ENCODE measurements around the gene ETS2.
"Not testable (repeated sequence)": the region's sequence is repeated elsewhere in the genome, so short reads cannot be mapped to it uniquely, and the experiment has no call there.

The ETS2 gene

DNA sequence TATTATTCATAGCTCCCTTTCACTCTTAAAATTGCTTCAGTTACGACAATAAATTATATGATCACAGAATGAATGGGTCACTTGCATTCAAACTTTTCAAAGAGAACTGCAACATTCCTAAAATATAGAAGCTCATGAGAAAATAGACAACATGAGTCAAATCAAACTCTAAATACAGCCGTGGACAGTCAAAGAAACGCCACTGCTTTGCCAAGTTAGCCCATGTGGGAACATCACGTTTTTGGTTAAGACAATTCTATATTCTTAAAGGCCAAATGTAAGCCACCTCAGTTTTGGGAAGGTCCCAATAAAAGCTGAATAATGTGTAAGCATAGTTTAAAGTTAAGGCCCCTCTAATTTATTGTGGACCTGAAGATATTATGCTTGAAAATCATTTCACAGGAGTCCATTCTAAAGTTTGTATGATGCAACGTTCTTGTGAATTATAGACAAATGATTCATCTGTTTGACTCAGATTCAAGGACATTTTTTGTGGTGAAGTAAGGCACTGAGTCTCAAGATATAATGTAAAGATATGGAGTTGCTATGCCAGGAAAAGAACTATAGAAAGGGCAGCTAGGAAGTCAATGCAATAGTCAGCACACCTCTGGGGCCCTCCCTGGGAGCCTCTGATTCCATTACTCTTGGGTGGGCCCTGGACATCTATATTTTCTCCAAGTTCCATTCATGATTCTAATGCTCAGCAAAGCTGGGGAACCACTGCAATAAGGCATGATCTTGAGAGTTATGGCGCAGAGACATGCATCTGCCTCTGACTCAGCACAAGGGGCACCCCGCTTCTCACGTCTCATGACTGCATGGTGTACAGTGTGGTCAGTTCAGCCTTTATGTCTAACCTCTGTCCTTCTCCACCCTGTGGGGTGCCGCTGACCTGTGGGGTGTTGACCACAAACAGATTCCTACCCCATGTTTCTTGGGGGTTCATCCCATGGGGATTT lies 33.9 kb downstream of the ETS2 start:
- no peak for DNase-seq

DNA sequence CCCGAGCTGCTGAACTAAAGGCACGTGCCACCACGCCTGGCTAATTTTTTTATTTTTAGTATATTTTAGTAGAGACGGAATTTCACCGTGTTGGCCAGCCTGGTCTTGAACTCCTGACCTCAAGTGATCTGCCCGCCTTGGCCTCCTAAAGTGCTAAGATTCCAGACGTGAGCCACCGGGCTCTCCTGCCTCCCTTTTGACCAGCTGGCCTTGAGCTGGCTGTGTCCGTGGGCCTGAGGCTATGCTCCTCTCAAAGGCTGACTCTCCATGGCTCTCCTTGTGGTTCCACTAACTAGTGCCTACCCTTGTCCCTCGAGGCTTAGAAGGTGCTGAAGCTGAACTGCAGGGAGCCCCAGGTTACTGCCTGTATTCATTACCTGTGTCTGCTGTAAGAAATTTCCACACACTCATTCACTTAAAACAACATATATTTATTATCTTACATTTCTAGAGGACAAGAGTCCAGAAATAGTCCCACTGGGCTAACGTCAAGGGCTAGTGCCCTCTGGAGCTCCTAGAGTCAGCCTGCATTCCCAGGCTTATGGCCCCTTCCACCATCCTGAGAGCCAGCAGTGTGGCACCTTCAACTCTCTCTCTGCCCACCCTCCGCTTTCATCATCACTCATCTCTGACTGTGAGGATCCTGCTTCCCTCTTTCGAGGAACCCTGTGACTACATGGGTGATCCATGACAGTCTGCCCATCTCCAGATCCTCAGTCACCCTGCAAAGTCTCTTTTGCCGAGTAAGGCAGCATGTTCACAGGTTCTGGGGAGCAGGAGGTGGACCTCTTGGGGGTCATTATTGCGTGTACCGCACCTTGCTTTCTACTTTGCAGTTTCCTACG lies 34.9 kb downstream of the ETS2 start:
- DNase-seq: no peak

DNA sequence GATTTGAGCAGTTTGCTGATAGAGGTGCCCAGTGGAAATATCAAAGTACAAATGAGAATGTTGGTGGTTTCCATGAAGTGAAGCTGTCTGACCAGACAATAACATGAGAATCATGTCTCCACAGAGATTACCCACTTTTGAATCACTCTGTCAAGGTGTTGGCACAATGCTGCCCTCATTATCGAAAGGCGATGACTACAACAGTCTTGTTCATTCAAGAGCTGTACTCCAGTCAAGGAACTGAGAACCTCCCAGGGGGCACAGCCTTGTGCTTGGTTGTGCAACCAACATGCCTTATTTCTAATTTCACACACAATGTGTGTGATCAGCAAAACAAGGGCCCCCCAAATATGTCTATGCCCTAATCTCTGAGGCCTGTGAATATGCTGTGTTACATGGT lies 35.7 kb downstream of the ETS2 start:
- DNase-seq: no peak

DNA sequence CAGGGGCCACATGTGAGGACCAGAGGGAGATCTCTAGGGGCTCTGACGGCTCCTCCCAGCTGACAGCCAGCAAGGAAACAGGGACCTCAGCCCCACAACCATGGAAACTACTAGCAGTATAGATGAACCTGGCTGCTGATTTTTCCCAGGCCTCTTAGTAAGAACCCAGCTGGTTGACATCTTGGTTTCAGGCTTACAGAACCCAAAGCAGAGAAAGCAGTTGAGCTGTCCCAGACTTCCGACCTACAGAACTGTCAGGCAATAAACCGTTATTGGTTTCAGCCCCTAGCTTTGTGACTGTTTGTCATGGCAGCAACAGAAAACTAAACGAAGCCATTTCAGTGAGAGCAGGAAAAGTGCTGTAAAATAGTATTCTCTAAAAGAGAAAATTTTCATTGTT lies 36.4 kb downstream of the ETS2 start:
- no peak for DNase-seq

DNA sequence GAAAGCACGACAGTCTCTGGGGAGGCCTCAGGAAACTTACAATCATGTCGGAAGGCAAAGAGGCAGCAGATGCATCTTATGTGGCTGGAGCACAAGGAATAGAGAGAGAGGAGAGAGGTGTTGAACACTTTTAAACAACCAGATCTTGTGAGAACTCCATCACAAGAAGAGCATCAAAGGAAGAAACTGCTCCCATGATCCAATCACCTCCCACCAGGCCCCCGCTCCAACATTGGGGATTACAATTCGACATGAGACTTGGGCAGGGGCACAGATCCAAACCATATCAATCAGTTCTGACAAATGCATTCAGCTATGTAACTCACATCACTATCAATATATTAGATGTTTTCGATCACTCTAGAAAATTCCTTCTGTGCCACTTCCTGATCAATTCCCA lies 37.6 kb downstream of the ETS2 start:
- DNase-seq: no peak

DNA sequence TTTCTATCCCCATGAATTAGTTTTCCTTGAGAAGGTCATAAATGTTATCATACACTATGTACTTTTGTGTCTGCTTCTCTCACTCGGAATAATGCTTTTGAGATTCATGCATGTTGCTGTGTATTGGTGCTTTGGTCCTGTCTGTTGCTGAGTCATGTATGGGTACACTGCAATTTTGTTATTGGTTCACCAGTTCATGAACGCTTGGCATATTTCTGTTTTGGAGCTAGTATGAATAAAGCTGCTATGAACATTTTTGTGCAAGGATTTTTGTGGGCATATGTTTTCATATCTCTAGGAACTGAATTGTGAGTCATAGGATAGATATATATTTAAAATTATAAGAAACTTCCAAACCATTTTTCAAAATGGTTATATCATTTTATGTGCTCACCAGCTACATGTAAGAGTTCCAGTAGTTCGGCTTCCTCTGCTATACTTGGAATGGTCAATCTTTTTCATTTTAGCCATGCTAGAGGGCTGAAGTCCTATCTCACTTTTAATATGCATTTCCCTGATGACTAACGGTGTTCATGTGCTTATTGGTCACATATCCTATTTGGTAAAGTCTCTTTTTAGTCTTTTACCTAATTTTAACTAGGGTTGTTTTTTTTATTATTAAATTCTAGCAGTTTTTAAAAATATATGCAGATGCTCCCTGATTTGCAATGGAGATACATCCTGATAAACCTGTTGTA lies 38.2 kb downstream of the ETS2 start:
- DNase-seq: no peak

DNA sequence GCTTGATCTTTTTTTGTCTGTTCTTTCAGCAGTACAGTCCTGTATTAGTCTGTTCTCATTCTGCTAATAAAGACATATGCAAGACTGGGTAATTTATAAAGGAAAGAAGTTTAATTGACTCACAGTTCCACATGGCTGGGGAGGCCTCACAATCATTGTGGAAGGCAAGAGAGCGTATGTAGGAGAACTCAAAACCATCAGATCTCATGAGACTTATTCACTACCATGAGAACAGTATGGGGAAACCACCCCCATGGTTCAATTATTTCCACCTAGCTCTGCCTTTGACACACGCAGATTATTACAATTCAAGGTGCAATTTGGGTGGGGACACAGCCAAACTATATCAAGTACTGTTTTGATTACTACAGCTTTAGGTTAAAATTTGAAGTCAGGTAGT lies 39.6 kb downstream of the ETS2 start:
- DNase-seq: not testable (repeated sequence)

DNA sequence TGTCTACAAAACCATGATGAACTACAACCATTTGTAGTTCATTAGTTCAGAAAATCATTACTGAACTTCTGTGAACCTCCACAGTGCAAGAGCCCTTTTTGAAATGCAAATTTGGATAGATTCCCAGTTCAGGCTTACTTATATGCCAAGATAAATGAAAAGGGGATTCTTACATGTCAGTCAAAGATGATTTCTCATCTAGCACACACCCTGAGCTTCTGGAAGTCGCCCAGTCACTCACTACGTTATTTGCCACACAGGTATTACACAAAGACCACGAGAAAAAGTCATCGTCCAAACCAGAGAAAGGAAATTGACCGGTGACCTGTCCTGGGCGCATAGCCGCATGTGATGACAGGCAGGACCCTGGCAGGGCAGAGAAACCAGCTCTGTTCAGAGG lies 41.8 kb downstream of the ETS2 start:
- no peak for DNase-seq

DNA sequence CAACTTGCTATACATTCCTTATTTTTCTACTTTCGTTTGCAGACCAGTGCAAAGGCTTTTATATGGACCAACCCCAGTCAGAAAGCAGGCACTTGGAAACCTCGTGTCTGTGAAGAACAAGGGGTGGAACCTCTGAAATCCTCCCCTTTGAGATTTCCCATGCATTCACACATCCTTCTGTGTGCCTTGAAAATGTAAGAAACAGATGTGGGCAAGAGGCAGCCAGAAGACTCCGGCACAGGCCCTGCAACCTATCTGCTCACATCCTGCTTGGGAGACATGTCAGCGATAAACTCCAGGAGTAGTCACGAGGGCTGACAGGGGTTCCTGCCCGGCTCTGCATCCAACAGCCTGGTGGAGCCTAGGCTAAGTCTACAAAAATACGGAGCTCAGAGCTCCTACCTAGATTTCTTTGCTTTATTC lies 42.5 kb downstream of the ETS2 start:
- DNase-seq: no peak

DNA sequence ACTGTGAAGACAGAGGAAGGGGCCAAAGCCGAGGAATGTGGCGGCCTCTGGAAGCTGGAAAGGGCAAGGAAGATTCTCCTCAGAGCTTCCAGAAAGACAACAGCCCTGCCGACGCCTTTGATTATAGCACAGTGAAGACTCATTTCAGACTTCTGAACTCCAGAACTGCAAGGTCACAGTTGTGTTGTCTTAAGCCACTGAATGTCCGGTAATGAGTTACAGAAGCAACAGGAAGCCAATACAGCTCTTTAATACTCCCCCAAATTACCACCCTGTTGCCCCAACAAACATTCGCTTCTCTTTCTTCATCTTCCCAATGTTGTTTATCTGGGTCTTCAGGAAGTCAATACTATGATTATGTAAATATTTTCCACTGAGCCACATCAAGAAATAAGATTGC lies 44.0 kb downstream of the ETS2 start:
- DNase-seq: no peak

DNA sequence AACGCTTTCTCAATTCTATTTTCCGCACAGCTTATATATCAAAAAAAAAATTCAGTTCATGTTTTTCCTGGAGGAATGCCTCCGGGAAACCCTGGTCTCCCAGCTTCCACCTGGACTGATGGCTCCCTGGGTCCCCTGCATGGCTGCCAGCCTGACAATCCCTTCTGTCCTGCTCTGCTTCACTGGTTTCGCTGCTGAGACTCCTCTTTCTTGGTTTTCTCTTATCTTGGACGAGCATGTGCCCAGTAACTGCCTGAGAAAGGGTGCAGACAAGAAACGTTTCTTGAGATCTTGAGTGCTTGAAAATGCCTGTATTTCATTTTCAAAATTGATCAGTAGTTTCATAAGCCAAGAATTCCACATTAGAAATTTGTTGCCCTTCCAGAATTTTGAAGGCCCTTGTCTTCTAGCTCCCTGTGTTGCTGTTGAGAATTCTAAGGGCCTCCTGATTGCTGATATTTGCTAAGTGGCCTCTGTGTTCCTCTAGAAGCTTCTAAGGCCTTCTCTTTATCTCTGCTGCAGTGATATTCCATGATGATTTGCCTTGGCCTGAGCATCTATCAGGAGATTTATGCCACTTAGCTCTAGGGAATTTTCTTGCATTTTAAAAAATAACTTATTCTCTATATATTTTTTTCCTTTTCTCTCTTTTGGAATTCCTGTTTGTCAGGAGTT lies 44.7 kb downstream of the ETS2 start:
- DNase-seq: no peak

DNA sequence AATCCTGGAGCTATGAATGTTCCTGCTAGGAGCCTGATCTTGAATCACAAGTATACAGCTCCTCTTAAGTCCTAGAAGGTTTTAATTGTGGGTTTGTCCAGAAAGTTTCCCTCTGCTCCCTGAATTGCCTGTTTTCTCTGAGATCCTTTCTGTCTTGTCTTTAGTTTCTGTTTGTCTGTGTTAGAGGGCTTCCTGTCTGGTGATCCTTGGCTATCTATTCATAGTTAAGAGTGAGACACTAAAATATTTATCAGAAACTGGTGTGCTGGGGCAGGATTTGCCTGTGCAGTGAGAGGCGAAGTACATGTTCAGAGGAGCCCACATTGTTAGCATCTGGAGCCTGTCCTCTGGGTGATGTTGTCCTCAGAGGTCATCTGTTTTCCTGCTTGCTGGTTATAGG lies 45.4 kb downstream of the ETS2 start:
- DNase-seq: no peak

DNA sequence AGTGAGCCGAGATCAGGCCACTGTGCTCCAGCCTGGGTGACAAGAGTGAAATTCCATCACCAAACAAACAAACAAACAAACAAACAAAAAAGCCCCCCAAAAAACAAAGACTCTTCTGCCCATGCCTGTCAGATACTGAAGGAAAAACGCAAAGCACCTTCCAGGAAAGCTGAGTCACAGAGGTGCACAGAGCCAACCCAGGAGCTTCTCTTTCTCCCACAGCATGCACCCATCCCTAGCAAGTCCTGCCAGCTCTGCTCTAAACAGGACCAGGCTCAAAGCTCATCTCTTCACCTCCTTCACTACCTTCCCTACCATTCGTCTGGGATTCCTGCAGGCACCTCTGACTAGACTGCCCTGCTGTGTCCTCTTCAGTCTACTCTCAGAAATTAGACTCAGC lies 46.5 kb downstream of the ETS2 start:
- no peak for DNase-seq

DNA sequence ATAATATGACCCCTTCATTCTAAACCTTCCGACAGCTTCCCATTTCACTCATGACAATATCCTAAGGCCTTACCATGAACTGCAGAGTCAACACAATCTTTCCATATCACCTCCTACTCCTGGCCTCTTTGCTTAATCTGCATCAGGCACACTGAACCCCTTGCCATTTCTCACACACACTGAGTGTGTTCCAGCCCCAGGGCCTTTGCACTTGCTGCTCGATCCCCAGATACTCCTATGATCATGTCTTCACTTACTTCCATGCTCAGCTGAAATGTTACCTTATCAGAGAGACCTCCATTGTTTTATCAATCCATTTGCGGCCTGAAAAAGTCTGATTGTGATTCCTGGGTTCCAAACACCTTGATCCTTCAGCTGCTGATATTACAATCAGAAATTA lies 47.0 kb downstream of the ETS2 start:
- no peak for DNase-seq

DNA sequence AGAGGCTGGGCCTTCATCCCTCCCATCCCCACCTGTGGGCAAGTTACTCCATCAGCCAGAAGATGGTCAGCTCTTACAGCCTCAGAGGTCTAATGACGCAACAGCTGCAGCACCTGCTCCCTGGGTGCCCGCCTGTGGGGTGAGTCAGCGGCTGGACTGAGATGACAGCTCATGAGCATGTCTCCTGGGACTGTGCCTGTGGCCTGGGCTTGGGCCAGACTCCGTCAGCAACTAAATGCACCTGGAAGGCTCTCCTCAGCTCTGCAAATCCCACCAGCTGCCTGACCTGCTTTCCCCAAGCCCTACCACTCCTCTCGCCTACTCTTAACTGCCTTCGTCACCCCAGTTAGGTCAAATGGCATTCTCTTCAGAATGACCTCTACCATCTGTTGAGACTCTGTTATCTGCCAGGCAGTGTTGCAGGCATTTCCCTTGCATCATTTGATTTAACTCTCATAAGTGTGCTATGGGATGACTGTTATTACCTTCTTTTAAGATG lies 47.7 kb downstream of the ETS2 start:
- no peak for DNase-seq

DNA sequence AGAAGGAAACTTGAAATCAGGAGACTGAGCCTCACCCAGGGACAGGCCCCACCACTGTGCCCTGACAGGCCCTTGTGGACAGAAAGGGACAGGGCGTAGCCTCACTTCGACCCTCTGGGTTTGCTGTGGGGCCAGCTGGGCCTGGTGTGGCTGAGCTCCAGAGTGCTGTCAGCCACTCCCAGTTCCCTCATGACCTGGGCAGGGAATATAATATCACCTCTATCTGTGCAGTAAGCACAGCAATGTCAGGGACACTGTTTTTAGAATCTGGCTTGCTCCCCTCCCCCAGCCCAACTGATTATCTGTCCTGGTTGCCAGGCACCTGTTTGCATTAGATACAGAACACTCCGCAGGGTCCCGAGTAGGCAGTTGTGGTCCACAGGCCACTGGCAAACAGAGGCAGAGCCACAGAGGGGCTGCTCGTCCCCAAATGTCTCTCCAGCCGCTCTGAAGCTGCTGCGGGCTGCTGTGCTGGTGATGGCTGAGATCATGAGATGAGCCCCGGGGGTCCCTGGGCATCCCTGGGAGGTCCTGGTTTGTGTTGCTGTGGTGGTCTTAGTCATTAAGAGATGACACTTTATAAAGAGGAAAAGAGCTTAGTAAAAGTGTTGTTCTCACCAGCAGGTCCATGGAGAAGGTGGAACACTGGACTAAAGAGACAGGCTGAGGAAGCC lies 51.6 kb downstream of the ETS2 start:
- no peak for DNase-seq

DNA sequence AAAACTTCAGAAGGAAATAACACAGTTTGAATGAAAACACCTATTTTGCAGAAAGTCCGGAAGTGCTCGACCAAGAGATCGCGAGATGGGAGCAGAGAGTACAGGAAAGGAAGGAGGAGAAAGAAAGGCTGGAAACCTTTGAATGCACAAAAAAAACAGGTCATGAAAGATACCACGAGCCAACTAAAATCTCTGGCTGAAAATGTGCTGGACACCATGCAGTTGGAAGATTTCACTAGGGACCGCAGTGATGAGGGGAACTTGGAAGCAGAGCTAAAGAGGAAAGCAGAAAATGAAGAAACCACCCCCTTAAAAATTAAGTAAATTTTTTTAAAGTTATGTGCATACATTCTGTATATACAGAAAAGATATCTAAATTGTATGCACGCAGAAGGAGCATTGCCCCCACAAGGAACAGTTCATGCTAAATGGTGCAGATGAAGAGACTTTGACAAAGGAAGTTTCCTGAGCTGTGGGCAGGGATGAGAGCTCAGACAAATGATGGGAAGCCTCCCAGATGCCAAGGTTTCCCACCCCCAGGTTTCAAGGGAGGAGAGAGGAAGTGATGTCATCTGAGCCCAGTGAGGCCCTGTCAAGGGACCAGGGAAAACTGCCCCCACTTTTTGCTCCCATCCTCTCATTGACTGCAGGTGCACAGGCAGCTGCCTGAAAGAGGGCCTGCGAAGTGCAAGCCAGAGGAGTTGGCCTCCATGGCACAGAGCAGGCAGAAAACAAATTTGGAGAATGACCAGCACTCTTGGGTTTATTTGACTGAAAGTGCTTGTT lies 52.5 kb downstream of the ETS2 start:
- no peak for DNase-seq

DNA sequence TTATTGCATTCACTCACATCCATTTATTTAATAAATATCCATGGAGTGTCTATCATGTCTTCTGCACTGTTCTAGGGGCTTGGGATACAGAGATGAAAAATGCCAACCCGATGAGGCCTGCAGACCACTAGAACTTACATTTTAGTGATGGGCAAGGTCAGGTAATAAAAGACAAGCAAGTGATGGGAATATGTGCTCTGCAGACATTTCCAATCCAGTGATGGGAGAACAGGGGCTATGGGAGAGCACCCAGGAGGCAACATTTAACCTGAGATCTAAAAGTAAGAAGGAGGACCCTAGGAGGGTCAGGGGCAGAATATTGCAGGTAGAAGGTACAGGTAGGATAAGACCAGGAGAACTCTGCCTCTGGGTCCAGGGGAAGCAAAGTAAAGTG lies 53.1 kb downstream of the ETS2 start:
- no peak for DNase-seq

DNA sequence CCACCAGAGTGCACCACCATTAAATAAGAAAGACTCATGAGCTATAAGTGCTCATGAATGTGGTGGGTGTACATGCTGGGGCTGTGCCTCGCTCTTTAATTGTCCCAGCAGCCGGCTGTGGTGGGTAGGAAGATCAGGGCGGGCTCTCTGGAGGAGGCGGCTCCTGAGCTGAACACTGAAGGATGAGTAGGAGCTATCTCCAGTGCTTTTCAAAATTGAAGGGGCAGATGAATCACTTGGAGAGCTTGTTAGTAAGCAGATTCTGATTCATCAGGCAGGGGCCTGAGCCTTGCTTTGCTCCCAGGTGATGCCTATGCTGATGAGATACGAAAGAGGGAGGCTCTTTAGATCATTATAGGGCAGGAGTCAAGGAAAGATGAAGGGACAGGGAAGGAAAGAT lies 54.1 kb downstream of the ETS2 start:
- DNase-seq: no peak

DNA sequence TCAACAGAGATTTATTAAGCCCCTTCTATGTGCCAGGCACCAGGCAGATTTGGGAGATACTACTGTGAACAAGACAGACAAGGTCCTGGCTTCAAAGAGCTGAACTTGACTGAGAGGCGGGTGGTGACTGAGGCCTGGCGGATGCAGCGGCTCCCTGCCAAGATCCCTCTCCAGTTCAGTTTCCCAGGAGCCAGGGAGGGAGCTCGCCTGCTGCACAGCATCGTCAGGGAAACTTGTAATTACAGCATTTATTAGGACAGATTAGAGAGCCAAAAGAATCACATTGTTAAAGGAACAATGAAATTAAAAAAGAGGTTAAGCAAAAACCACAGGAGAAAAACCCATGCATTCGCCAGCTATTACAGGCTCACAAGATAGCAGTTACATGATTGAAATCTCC lies 55.3 kb downstream of the ETS2 start:
- DNase-seq: no peak

DNA sequence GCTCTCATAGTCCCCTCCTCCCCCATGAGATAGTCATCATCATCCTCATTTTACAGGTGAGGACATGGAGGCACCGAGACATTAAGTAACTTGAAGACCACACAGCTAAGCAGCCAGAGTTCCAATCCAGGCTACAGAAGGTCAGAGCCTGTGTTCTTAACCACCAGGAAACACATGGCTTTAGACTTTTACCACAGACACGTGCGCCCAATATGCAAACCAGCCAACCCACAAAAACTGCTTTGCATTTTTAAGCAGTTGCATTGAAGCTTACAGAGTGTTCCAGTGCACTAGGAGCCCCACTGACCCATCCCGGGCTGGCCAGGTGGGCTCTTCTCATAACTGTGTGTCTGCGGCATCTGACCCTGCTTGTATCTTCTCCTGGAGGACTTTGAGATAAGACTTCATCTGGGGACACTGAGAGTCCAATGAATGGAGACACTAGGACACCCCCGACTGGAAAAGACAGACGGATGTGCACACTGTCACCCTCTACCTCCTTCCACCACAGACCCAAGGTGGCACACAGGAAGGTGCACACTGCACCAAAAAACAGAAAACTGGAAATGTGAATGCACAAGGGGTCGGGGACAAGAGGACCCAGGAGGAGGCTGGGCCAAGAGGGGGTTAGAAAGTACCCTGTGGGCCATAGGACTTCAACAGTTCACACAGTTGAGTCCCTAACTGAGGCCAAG lies 56.4 kb downstream of the ETS2 start:
- no peak for DNase-seq

All from NCI-H446 (cell line).